ENCODE results near the gene ANKRD39.

Gene ANKRD39

GRCh38 chr2:96885432-96886347 lies 27.9 kb upstream of the ANKRD39 start:
- DNase-seq, result no peak

GRCh38 chr2:96884299-96885094 lies 26.7 kb upstream of the ANKRD39 start:
- DNase-seq, result no peak

- no peak for DNase-seq
These were observed 25.5 kb upstream of the ANKRD39 start for GRCh38 chr2:96883306-96883705.

GRCh38 chr2:96882906-96883305 lies 25.1 kb upstream of the ANKRD39 start:
- DNase-seq, result no peak

- DNase-seq, result no peak
These were observed 24.4 kb upstream of the ANKRD39 start for GRCh38 chr2:96882230-96882629.

- DNase-seq, result no peak
These were observed 23.8 kb upstream of the ANKRD39 start for GRCh38 chr2:96881349-96882195.

GRCh38 chr2:96880891-96881273 lies 23.1 kb upstream of the ANKRD39 start:
- DNase-seq, result no peak

- no peak for DNase-seq
These were observed 21.8 kb upstream of the ANKRD39 start for GRCh38 chr2:96879545-96880040.

GRCh38 chr2:96878796-96879544 lies 21.2 kb upstream of the ANKRD39 start:
- no peak for DNase-seq

- no peak for DNase-seq
These were observed 20.4 kb upstream of the ANKRD39 start for GRCh38 chr2:96878171-96878570.

GRCh38 chr2:96877631-96878092 lies 19.8 kb upstream of the ANKRD39 start:
- DNase-seq, result no peak

- DNase-seq, result no peak
These were observed 19.2 kb upstream of the ANKRD39 start for GRCh38 chr2:96877042-96877451.

GRCh38 chr2:96876269-96877041 lies 18.6 kb upstream of the ANKRD39 start:
- no peak for DNase-seq

- no peak for DNase-seq
These were observed 17.9 kb upstream of the ANKRD39 start for GRCh38 chr2:96875498-96876268.

- DNase-seq, result peak; percentile 26
These were observed 16.5 kb upstream of the ANKRD39 start for GRCh38 chr2:96874198-96874831.

GRCh38 chr2:96873651-96874096 lies 15.9 kb upstream of the ANKRD39 start:
- no peak for DNase-seq

- DNase-seq, result no peak
These were observed 15.0 kb upstream of the ANKRD39 start for GRCh38 chr2:96872591-96873349.

- no peak for DNase-seq
These were observed 12.9 kb upstream of the ANKRD39 start for GRCh38 chr2:96870626-96871255.
